Measurements from ENCODE around the gene CEP72. TPM values are rescaled to one million over a fixed set of nuclear protein-coding genes. Genes with fewer than 3 reads are reported as not detected.

The CEP72 gene
- total RNA-seq, 4 donors from 2014 or later, result 2.7 to 8.6 (median 4.0) TPM

- DNase-seq, result no peak
- no peak overlapping the region for H3K4me3 ChIP-seq
- peaks cover 0 to 87% (median 0%) of the 10 kb centered on the region in 4 donors for H3K27me3 ChIP-seq
- intact Hi-C loops (cut with DNase I), result no loop called here
- no peaks in the 10 kb centered on the region for H3K36me3 ChIP-seq
- 42 to 45% methylated on average over 1 to 2 of the region's 2 CpGs for WGBS, 2 donors
- no peak overlapping the region for H3K27ac ChIP-seq
- peaks cover 0 to 10% (median 0%) of the 10 kb centered on the region in 3 donors for H3K4me1 ChIP-seq
- TF ChIP-seq POLR2A (IDR thresholded peaks at IDR 0.05), result no peak
- no peaks in the 10 kb centered on the region for H3K9me3 ChIP-seq
Measured at GRCh38 chr5:594226-594860, 17.8 kb upstream of the CEP72 start.

GRCh38 chr5:595285-595875, 16.8 kb upstream of the CEP72 start:
- peaks cover 0 to 95% (median 0%) of the 10 kb centered on the region in 4 donors for H3K27me3 ChIP-seq
- H3K36me3 ChIP-seq, result no peaks in the 10 kb centered on the region
- TF ChIP-seq POLR2A (IDR thresholded peaks at IDR 0.05), result no peak
- TF ChIP-seq, protein P1, sequence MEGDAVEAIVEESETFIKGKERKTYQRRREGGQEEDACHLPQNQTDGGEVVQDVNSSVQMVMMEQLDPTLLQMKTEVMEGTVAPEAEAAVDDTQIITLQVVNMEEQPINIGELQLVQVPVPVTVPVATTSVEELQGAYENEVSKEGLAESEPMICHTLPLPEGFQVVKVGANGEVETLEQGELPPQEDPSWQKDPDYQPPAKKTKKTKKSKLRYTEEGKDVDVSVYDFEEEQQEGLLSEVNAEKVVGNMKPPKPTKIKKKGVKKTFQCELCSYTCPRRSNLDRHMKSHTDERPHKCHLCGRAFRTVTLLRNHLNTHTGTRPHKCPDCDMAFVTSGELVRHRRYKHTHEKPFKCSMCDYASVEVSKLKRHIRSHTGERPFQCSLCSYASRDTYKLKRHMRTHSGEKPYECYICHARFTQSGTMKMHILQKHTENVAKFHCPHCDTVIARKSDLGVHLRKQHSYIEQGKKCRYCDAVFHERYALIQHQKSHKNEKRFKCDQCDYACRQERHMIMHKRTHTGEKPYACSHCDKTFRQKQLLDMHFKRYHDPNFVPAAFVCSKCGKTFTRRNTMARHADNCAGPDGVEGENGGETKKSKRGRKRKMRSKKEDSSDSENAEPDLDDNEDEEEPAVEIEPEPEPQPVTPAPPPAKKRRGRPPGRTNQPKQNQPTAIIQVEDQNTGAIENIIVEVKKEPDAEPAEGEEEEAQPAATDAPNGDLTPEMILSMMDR (IDR thresholded peaks at IDR 0.05), result no peak
- H3K27ac ChIP-seq, result no peak overlapping the region
- no peak overlapping the region for H3K4me3 ChIP-seq
- peaks cover 0 to 10% (median 0%) of the 10 kb centered on the region in 3 donors for H3K4me1 ChIP-seq
- no peaks in the 10 kb centered on the region for H3K9me3 ChIP-seq
- intact Hi-C loops (cut with DNase I), result no loop called here
- WGBS, 2 donors, result 92 to 94% methylated on average over 3 of the region's 3 CpGs
- DNase-seq, result no peak

DNA sequence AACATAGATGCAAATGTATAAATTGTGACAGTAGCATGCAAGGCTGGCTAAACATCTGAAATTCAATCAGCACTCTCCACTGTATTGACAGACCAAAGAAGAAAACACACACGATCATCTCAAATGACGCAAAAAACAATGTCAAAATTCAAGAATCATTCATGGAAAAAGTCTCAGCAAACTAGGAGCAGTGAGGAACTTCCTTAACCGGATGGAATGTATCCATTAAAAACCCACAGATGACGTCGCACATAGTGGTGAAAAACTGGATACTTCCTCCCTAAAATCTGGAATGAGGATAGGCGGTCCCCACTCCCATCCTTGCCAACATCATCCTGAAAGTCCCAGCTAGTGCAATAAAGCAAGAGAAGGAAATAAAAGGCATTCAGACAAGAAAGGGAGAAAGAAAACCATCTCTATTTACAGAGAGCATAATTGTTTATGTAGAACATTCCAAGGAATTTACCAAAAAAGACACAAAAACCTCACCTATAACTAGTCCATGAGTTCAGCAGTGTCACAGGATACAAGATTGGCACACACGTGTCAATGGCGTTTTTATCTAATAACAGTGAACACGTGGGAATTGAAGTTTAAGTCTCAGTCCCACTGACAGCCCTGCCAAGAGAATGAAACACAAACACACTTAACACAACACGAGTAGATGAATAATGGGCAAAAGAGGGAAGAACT, 14.1 kb upstream of the CEP72 start:
- WGBS, 2 donors, result 48 to 51% methylated on average over 10 of the region's 10 CpGs
- TF ChIP-seq, protein P1 (IDR thresholded peaks at IDR 0.05), result no peak
- TF ChIP-seq POLR2A (IDR thresholded peaks at IDR 0.05), result no peak
- Histone ChIP-seq H3K4me1 (no peaks in the 10 kb centered on the region), H3K4me3 (no peak overlapping the region), H3K27me3 (peaks cover 0 to 100% (median 0%) of the 10 kb centered on the region in 4 donors), H3K27ac (no peak overlapping the region), H3K36me3 (no peaks in the 10 kb centered on the region), H3K9me3 (no peaks in the 10 kb centered on the region)
- DNase-seq, result no peak
- intact Hi-C loops (cut with DNase I), result no loop called here

DNA sequence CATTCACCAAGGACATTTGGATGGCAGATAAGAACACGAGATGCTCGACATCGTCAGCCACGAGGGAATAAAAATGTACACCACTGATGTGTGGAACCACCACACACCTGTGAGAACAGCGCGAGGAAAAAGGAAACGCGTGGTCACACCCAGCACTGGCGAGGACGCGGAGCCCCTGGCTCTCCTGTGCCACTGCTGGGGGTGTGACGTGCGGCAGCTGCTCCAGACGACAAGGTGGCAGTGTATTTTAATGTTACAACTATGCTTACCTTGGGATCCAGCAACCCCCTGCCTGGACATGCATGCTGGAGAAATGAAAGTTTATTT, 13.6 kb upstream of the CEP72 start:
- H3K27me3 ChIP-seq, result peaks cover 0 to 100% (median 0%) of the 10 kb centered on the region in 4 donors

DNA sequence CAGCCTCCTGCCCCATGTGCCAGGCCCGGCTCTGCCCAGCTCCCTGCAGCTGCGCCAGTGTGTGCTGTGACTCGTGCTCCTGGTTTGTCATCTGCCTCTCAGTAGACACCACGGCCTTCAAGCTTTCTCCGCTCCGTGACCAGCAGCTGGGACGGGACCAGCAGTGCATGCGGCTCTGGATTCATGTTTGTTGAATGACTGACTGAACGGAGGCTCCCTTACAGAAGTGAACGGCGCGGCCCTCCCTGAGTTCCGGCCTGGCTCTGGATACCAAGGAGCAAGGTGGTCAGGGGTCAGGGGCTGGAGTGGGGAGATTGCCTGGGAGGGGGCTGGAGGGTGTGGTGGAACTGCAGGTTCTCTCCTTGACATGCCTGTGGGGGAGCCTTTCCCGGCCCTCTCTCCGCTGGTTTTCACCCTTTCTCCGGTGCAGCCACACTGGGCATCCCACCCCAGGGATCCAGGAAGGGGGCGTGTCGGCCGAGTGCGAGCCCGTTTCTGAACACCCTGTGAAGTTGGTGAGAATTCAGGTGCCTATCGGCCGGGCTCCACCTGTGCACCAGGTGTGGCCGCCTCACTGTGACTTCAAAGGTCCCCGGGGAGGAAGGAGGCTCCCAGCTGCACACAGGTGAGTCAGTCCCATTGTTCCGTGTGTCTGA, 11.1 kb upstream of the CEP72 start:
- H3K4me1 ChIP-seq, result no peaks in the 10 kb centered on the region
- H3K9me3 ChIP-seq, result no peaks in the 10 kb centered on the region
- WGBS, 2 donors, result 40 to 66% methylated on average over 5 to 11 of the region's 26 CpGs
- no peak overlapping the region for H3K4me3 ChIP-seq
- no peak overlapping the region for H3K27ac ChIP-seq
- TF ChIP-seq, protein P1 (IDR thresholded peaks at IDR 0.05), result no peak
- TF ChIP-seq POLR2A (IDR thresholded peaks at IDR 0.05), result no peak
- intact Hi-C loops (cut with DNase I), result no loop called here
- no peak for DNase-seq
- peaks cover 0 to 94% (median 0%) of the 10 kb centered on the region in 4 donors for H3K27me3 ChIP-seq
- H3K36me3 ChIP-seq, result no peaks in the 10 kb centered on the region

More for the DNA sequence above, 13.6 kb upstream of the CEP72 start:
- Histone ChIP-seq H3K9me3 (no peaks in the 10 kb centered on the region), H3K4me3 (no peak overlapping the region), H3K27ac (no peak overlapping the region), H3K36me3 (no peaks in the 10 kb centered on the region), H3K4me1 (no peaks in the 10 kb centered on the region)
- WGBS, 2 donors, result 21 to 24% methylated on average over 13 to 14 of the region's 14 CpGs
- no peak for DNase-seq
- intact Hi-C loops (cut with DNase I), result no loop called here
- TF ChIP-seq, protein P1 (IDR thresholded peaks at IDR 0.05), result no peak
- TF ChIP-seq POLR2A (IDR thresholded peaks at IDR 0.05), result no peak
